H1 (cell line): ENCODE measurements around the gene AKR7A3.

Source experiments
- CHD1 ChIP-seq: IDR thresholded peaks from 2 replicates; pipeline ENCODE4 v1.6.1; 2012; ENCODE audit warnings: low read depth, low read length, improper control_type of control experiment
- CTCF ChIP-seq, 3 experiments: IDR thresholded peaks; 1 replicate in 2 of 3; 2 replicates in 1 of 3; pipeline versions ENCODE4 v1.5.1 to v1.6.1; 2011; ENCODE audit warnings: low read length in 3 of 3, mild to moderate bottlenecking in 3 of 3, inconsistent platforms in 2 of 3, low read depth in 1 of 3, moderate library complexity in 1 of 3; ENCODE audit not compliant: insufficient read depth in 1 of 3; ENCODE audit errors: control extremely low read depth in 1 of 3
- GTF2F1 ChIP-seq: IDR thresholded peaks from 2 replicates; pipeline ENCODE4 v1.6.1; 2012; ENCODE audit warnings: low read depth, low read length, improper control_type of control experiment, borderline replicate concordance
- TF ChIP-seq, protein P1 (sequence below): IDR thresholded peaks from 2 replicates; pipeline ENCODE4 v1.6.1; 2012; ENCODE audit warnings: inconsistent platforms

- TF ChIP-seq CTCF (IDR thresholded peaks at IDR 0.05; ENCODE audit: control extremely low read depth in 1 of 3, insufficient read depth in 1 of 3, low read depth in 1 of 3, low read length in 3 of 3) (no peak), CHD1 (no peak), GTF2F1 (no peak)
- TF ChIP-seq, protein P1, sequence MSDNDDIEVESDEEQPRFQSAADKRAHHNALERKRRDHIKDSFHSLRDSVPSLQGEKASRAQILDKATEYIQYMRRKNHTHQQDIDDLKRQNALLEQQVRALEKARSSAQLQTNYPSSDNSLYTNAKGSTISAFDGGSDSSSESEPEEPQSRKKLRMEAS: peak; percentile 97
Measured at GRCh38 chr1:19251305-19252196, 37.0 kb downstream of the AKR7A3 start, which contains the start of the genes EMC1 and MRTO4.
